Activated T-helper 17 cell treated with anti-CD3 and anti-CD28 coated beads, Interleukin-2, amount 50 U/mL, for 72 hours (primary cell): Measurements from ENCODE around the gene CERS1. TPM values are rescaled to one million over a fixed set of nuclear protein-coding genes. Genes with fewer than 3 reads are reported as not detected.

Experiments
- ATAC-seq: fragments of 150-1000 bp; cut with Tn5 transposase; replicated peaks from 2 replicates; pipeline ENCODE4 v1.10.0; 2021; ENCODE audit warnings: mild to moderate bottlenecking, moderate library complexity
- H3K27ac Mint-ChIP-seq: one replicate; pipeline ENCODE4 v1.8.0; 2022; ENCODE audit warnings: mixed read lengths
- H3K27me3 Mint-ChIP-seq: one replicate; pipeline ENCODE4 v1.8.0; 2022; ENCODE audit warnings: mixed read lengths
- H3K36me3 Mint-ChIP-seq: one replicate; pipeline ENCODE4 v1.8.0; 2022; ENCODE audit warnings: low read depth, mild to moderate bottlenecking, mixed read lengths
- H3K4me1 Mint-ChIP-seq: one replicate; pipeline ENCODE4 v1.8.0; 2022; ENCODE audit warnings: mixed read lengths
- H3K4me3 Mint-ChIP-seq: one replicate; pipeline ENCODE4 v1.8.0; 2022; ENCODE audit warnings: mild to moderate bottlenecking, mixed read lengths
- H3K9me3 Mint-ChIP-seq: one replicate; pipeline ENCODE4 v1.8.0; 2022; ENCODE audit warnings: mixed read lengths
- total RNA-seq, 2 donors: library from RNA; stranded (reverse); gene quantifications; one replicate each; pipeline ENCODE4 v1.2.3, GENCODE V29; 2022

Gene CERS1
- total RNA-seq, 2 donors from 2014 or later = not detected

DNA sequence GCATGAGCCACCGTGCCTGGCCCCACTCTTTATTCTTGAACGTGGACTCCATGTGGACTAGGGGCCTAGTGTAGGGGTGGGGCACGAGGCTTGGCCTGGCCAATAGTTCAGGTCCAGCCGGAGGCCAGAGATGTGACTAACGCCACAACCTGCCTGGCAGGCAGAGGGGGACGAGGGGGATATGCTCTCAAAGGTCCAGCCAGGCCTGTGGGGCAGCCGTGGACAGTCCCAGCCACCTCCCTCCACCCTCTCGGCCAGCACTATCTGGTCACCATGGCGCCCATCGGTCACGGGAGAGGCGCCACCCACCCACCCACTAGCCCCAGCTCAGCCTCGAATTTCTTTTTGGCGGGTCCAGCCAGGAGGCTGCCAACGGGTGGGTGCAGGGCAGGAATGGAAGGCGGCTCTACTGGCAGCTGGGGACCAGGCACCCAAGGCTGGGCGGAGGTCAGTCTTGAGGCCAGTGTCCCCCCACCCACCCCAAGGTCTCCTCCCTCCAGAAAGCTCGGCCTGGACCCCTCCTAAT lies 2.2 kb upstream of the CERS1 start:
- no peak for ATAC-seq
- Mint-ChIP-seq H3K4me1 (peaks cover 6% of the 10 kb centered on the region), H3K4me3 (no peak overlapping the region), H3K27ac (no peak overlapping the region), H3K9me3 (no peaks in the 10 kb centered on the region), H3K36me3 (peaks cover 39% of the 10 kb centered on the region), H3K27me3 (peaks cover 13% of the 10 kb centered on the region)

DNA sequence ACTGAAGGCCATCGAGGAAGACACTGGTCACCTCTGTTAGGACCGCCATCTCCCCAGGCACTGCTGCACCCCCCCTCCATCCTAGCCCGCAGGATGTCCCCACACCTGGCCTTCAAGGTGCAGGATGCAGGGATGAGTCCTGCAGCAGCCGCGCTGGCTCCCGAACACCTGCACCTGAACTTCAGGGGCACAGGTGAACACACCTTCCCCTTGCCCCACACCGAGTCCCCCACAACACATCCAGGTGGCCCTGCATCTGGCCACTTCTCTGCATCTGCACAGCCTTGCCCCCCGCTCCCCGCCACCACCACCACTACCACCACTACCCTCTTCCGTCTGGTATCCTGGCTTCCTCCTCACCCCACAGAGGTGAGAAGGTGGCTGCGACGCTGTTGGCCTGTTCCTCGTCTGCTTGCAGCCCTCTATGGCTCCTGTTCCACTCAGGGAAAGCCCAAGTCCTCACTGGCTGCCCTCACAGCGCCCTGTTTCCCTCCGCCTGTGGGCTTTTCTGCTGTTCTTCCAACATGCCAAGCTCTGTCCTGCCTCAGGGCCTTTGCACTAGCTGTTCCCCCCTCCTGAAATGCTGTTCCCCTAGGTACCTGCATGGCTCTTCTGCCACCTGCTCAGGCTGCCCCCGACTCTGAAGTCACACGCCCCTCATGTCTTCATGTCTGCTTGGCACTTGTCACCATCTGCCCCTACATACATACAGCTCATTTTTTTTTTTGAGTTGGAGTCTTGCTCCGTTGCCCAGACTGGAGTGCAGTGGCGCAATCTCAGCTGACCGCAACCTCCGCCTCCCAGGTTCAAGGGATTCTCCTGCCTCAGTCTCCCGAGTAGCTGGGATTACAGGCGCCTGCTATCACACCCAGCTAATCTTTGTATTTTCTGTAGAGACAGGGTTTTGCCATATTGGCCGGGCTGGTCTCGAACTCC lies 1.4 kb upstream of the CERS1 start:
- Mint-ChIP-seq H3K9me3 (no peaks in the 10 kb centered on the region), H3K4me3 (peak overlapping the region; percentile 54), H3K27ac (no peak overlapping the region), H3K27me3 (peaks cover 13% of the 10 kb centered on the region), H3K4me1 (peaks cover 6% of the 10 kb centered on the region), H3K36me3 (peaks cover 36% of the 10 kb centered on the region)
- peak; percentile 8 for ATAC-seq

DNA sequence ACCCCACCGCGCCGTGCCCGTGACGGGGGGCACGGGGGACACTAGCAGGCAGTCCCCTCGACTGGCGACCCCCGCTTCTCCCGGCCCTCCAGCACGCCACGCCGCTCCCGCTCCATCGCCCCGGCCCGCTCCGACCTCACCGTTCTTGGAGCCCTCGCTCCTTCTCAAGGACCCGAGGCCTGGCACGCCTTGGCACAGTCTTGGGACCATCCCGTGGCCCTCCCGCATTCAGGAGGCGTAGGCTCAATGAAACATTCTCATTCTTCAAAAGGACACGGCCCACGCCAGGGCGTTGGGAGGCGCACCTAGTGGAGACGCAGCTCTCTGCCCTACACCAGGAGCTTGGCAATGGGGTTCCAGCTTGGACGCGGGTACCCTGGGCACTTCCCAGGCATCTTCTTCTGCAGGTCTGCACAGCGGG lies 473 bp upstream of the CERS1 start:
- ATAC-seq = no peak
- Mint-ChIP-seq H3K27ac (no peak overlapping the region), H3K36me3 (peaks cover 28% of the 10 kb centered on the region), H3K27me3 (peaks cover 13% of the 10 kb centered on the region), H3K4me1 (peaks cover 6% of the 10 kb centered on the region), H3K9me3 (no peaks in the 10 kb centered on the region), H3K4me3 (peak overlapping the region; percentile 54)

DNA sequence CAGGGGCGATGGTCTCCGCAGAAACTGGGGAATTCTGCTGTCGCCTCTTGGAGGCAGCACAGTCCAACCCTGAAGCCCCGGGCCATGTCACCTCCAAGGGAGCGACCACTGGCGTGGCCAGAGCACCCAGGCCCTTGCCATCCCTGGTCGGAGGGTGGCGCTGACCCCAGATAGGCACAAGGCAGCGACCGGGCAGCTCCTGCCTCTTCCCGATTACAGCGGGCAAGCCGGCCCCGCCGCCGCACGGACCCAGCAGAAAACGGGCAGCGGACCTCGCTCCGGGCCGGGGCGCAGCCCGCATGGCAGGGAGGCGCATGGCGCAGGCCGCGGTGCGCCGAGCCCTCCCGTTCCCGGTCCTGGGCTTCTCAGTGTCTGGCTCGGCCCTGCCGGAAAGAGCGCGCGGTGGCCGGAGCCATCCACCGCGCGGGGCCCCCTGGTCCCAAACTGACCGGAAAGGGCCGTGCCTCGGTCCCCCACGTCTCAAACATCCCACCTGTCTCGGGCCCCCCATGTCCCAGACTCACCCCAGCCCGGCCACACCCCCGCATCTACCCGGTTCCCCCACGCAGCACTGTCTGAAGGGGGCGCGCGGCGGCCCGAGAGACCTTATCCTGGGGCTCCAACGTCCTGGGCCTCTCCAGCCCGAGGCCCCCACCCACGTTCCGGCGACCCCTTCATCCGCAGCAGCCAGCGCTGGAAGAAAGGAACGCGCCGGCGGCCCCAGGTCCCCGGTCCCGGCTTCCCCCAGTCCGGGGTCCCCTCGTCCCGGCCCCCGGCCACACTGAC lies 727 bp downstream of the CERS1 start:
- H3K4me3 Mint-ChIP-seq = no peak overlapping the region
- no peaks in the 10 kb centered on the region for H3K9me3 Mint-ChIP-seq
- H3K27ac Mint-ChIP-seq = no peak overlapping the region
- ATAC-seq = peak; percentile 15
- H3K27me3 Mint-ChIP-seq = peaks cover 13% of the 10 kb centered on the region
- H3K36me3 Mint-ChIP-seq = peaks cover 16% of the 10 kb centered on the region
- H3K4me1 Mint-ChIP-seq = peaks cover 6% of the 10 kb centered on the region

DNA sequence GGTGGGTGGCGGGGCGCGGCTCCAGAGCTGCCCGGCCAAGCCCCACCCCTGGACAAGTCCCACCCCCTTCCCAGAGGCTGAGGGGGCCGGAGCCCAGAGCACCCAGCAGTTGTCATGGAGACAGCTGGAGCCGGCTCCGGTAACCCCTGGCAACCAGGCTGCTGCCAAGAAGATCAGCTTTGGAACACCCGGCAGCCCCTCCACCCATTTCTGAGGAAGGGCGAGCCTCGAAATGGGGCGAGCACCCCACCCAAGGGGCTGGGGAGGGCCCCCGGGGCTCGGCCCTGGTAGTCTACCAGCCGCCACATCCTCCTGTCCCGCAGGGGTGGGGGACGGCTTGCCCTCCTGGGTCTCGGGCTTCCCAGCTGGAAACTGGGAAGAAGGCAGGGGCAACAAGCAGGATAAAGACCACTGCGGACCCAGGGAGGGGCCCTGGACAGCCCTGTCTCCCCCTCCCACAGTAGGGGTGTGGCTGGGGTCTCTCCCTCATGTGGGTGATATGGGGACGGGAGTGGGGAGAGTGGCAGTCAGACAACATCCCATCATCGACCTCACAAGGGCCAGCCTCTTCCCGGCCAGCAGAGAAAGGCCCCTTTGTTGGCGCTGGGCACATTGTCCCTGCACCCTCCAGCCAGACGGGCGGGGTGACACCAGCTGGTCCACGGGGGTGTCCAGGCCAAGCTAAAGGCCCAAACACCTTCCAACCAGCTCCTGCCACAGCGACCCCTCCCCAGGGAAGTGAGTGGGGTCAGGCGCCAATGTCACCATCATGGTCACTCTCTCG lies 1.5 kb downstream of the CERS1 start:
- no peak overlapping the region for H3K4me3 Mint-ChIP-seq
- H3K27me3 Mint-ChIP-seq = peaks cover 13% of the 10 kb centered on the region
- no peak for ATAC-seq
- no peaks in the 10 kb centered on the region for H3K9me3 Mint-ChIP-seq
- peaks cover 6% of the 10 kb centered on the region for H3K4me1 Mint-ChIP-seq
- no peak overlapping the region for H3K27ac Mint-ChIP-seq
- H3K36me3 Mint-ChIP-seq = peaks cover 8% of the 10 kb centered on the region

DNA sequence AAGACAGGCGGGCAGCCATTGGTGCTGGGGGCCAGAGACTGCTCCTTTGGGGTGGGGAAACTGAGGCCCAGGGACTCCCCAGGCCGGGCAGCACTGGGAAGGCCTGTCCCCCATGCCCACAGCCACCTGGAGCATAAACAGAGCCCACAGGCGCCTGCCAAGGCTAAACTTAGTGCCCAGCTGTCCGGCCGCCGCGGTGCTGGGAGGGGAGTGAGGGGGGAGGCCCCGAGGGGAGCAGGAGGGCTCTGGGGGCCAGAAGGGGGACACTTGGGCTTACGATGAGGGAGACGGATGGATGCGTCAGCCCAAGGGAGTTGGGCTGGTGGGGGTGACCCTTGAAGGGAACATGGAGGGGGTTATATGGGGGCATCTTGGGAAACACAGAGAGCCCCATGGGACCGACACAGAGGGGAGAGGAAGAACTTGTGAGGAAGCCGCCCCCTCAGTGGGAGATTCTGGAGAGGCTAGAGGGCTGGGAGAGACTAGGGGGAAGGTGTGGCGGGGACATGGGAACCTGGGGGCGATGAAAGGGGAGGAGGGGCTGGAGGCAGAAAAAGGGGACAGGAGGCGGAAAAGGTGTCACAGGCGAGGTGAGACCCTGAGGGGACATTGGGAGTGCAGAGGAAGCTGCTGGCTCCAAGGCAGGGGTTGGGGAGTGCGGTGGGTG lies 2.2 kb downstream of the CERS1 start:
- peaks cover 5% of the 10 kb centered on the region for H3K36me3 Mint-ChIP-seq
- no peak overlapping the region for H3K4me3 Mint-ChIP-seq
- no peak overlapping the region for H3K27ac Mint-ChIP-seq
- ATAC-seq = no peak
- H3K27me3 Mint-ChIP-seq = peaks cover 13% of the 10 kb centered on the region
- no peaks in the 10 kb centered on the region for H3K9me3 Mint-ChIP-seq
- H3K4me1 Mint-ChIP-seq = peaks cover 6% of the 10 kb centered on the region

DNA sequence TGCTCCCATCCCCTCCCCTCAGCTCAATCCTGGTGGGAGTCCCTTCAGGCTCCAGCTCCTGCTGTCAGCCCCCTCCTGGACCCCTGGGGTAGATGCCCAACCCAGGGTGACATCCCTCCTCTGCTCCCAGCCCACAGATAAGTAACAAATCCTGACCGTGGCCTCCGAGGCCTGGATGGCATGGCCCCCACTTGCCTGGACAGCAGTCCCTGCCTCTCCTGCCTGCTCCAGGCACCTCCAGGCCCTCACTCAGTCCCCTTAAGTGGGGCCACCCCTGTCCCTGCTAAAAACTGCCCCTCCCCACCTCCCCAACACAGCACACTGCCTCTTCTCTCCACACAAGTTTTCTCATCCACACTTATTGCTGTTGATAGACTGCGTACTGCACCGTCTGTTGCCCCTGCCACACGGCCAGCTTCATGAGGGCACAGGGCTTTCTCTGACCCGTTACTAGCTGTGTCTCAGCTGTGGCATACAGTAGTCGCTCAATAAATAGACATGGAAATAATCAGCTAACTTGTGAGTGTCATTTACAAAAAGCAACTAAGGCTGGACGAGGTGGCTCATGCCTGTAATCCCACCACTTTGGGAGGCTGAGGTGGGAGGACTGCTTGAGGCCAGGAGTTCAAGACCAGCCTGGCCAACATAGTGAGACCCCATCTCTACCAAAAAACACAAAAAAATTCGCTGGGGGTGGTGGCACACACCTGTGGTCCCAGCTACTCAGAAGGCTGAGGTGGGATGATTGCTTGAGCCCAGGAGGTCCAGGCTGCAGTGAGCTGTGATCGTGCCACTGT lies 5.8 kb downstream of the CERS1 start:
- H3K27me3 Mint-ChIP-seq = peaks cover 3% of the 10 kb centered on the region
- no peak for ATAC-seq
- no peak overlapping the region for H3K27ac Mint-ChIP-seq
- no peaks in the 10 kb centered on the region for H3K36me3 Mint-ChIP-seq
- H3K9me3 Mint-ChIP-seq = no peaks in the 10 kb centered on the region
- H3K4me1 Mint-ChIP-seq = no peaks in the 10 kb centered on the region
- H3K4me3 Mint-ChIP-seq = no peak overlapping the region

DNA sequence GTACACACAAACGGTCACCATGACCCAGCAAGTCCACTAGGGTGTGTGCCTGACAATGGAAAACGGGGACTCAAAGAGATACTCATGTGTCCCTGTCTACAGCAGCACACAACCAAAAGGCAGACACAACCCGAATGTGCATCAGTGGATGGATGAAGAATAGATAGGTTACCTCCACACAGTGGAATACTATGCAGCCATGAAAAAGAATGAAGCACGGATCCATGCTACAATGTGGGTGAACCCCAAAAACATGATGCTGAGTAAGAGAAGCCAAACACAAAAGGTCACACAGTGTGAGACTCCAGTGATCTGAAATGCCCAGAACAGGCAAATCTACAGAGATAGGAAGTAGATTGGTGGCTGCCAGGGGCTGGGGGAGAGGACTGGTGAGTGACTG lies 9.0 kb downstream of the CERS1 start:
- no peaks in the 10 kb centered on the region for H3K36me3 Mint-ChIP-seq
- no peak overlapping the region for H3K27ac Mint-ChIP-seq
- no peaks in the 10 kb centered on the region for H3K27me3 Mint-ChIP-seq
- ATAC-seq = no peak
- no peaks in the 10 kb centered on the region for H3K9me3 Mint-ChIP-seq
- no peaks in the 10 kb centered on the region for H3K4me1 Mint-ChIP-seq
- no peak overlapping the region for H3K4me3 Mint-ChIP-seq

DNA sequence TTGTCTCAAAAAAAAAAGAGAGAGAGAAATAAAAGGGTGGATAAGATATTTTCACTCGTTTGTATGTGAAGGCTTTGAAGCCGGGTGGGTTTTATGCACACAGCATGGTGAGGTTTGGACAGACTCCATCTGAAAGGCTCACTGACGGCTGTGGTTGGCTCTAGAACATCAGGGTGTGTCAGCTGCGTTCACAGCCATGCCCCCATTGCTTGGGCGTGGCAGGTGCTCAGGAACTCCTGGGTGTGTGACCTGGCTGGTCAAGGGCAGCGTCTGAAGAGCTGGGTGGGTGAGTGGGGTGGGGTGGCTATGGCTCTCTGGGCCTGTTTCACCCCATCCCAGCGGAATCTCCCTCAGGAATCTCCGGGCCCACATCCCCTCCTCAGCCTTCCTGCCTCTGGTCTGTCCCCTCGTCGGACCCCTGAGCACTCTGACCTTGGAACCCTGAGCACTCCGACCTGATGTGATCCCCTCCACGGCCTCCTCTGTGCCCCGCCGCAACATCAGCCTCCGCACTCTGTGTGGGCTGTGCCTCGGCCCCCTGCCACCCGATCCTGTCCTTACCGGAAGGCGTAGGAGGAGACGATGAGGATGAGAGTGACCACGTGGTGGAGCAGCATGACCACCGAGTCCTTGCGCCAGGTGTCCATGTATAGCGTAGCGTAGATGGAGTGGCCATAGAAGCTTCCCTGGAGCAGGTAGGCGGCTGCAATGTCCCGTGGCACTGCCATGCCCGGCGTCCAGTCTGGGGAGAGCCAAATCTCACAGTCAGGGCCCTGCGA lies 12.2 kb downstream of the CERS1 start:
- H3K27ac Mint-ChIP-seq = no peak overlapping the region
- H3K4me3 Mint-ChIP-seq = no peak overlapping the region
- no peak for ATAC-seq
- H3K36me3 Mint-ChIP-seq = no peaks in the 10 kb centered on the region
- H3K27me3 Mint-ChIP-seq = no peaks in the 10 kb centered on the region
- no peaks in the 10 kb centered on the region for H3K9me3 Mint-ChIP-seq
- no peaks in the 10 kb centered on the region for H3K4me1 Mint-ChIP-seq

DNA sequence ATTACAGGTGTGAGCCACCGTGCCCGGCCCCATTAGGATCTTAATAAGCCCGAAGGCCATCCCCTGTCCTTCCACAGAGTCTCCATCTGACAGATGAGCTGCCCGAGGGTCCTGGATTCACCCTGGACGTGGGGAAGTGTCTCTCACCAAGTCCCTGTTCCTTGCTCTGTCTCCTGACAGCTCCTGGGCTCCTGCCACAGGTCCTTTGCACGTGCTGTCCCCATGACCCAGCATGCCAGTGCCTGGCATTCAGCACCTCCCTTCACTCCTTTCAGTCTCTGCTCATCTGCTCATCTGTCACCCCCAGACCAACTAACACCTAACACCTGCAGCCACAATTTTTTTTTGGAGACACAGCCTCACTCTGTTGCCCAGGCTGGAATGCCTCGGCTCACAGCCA lies 14.5 kb downstream of the CERS1 start:
- ATAC-seq = no peak
- H3K27ac Mint-ChIP-seq = no peak overlapping the region
- no peak overlapping the region for H3K4me3 Mint-ChIP-seq
- no peaks in the 10 kb centered on the region for H3K9me3 Mint-ChIP-seq
- no peaks in the 10 kb centered on the region for H3K36me3 Mint-ChIP-seq
- H3K27me3 Mint-ChIP-seq = no peaks in the 10 kb centered on the region
- H3K4me1 Mint-ChIP-seq = no peaks in the 10 kb centered on the region

DNA sequence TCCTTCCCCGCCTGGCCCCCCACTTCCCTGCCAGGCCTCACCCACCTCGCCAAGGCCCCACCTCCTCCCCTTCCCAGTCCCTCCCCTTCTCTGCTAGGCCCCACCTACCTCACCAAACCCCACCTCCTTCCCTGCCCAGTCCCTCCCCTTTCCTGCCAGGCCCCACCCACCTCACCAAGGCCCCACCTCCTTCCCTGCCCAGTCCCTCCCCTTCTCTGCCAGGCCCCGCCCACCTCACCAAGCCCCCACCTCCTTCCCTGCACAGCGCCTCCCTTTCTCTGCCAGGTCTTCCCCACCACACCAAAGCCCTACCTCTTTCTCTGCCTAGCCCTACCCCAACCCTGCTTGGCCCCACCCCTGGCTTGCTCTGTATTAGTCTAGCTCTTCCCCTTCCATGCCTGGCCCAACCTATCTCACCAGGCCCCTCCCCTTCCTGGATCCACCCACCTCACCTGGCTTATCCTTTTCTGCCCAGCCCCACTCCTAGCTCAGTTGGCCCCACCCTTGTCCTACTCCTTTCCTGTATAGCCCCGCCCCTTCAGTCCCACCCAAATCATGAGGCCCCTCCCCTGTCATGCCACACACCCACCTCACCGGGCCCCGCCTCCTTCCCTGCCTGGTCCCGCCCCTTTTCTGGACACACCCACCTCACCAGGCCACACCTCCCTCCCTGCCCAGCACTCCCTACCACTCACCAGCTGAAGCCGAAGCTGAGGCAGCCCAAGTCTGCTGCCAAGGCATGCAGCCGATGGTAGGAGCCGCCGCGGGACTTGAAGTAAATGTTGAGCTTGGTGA lies 16.2 kb downstream of the CERS1 start:
- no peaks in the 10 kb centered on the region for H3K36me3 Mint-ChIP-seq
- peak; percentile 59 for ATAC-seq
- H3K9me3 Mint-ChIP-seq = no peaks in the 10 kb centered on the region
- H3K4me3 Mint-ChIP-seq = no peak overlapping the region
- no peaks in the 10 kb centered on the region for H3K4me1 Mint-ChIP-seq
- H3K27ac Mint-ChIP-seq = no peak overlapping the region
- no peaks in the 10 kb centered on the region for H3K27me3 Mint-ChIP-seq
